OCI-LY1 (cell line): ENCODE results near the gene PROP1.

Source experiments
- CTCF ChIP-seq: fragments of 200-600 bp; sonication (generic), shearing (Covaris generic); IDR thresholded peaks from 2 replicates; pipeline ENCODE4 v1.5.1; 2017; ENCODE audit warnings: mild to moderate bottlenecking, antibody characterized with exemption, low read length, moderate library complexity, mixed read lengths
- EZH2 ChIP-seq: fragments of 200-600 bp; sonication (generic), shearing (Covaris generic); IDR thresholded peaks from 2 replicates; pipeline ENCODE4 v1.8.0; 2017; ENCODE audit warnings: borderline replicate concordance, mixed run types, mild to moderate bottlenecking, antibody characterized with exemption, low read length, moderate library complexity, mixed read lengths

DNA sequence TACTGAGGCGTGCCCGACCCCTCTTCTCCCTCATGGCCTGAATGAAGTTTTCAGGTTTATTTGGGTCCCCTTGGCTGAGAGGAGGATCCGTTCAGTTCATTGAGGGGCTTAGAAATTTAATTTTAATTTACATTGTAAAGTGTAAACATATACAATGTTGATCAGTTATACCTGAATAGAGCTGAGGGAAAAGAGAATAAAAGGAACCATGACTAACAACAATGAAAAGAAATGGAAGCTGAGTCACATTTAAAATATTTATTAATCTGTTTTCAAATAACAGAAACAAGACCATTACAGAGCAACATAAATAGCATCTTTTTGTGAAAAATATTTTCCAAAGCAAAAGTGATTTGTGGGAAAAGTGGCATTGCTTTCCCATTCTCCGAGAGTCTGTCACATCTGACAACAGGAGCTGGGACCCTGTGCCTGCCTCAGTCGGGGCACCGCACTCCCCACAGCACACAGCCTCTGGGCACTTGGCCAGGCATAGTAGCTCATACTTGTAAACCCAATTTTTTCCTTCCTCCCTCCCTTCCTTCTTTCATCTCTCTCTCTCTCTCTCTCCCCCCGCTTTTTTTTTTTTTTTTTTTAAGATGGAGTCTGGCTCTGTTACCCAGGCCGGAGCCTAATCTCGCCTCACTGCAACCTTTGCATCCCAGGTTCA lies 28.7 kb downstream of the PROP1 start:
- TF ChIP-seq CTCF (no peak), EZH2 (no peak)
